Panc1 (cell line): Measurements from ENCODE around the gene TRAPPC1.

Experiments
- CTCF ChIP-seq: fragments of 450-650 bp; IDR thresholded peaks from 2 replicates; pipeline ENCODE4 v1.5.1; 2017; ENCODE audit warnings: mild to moderate bottlenecking
- SIN3A ChIP-seq: IDR thresholded peaks from 2 replicates; pipeline ENCODE4 v1.6.1; 2012; ENCODE audit warnings: low read depth, mild to moderate bottlenecking, low read length, moderate library complexity, borderline replicate concordance; ENCODE audit not compliant: insufficient read depth
- TF ChIP-seq, protein P1 (sequence below), 2 experiments: IDR thresholded peaks; 2 replicates each; pipeline ENCODE4 v1.6.1; 2011 to 2012; ENCODE audit warnings: low read depth in 2 of 2, control low read depth in 1 of 2, low read length in 1 of 2, mild to moderate bottlenecking in 1 of 2, moderate library complexity in 1 of 2; ENCODE audit not compliant: insufficient read depth in 1 of 2

DNA sequence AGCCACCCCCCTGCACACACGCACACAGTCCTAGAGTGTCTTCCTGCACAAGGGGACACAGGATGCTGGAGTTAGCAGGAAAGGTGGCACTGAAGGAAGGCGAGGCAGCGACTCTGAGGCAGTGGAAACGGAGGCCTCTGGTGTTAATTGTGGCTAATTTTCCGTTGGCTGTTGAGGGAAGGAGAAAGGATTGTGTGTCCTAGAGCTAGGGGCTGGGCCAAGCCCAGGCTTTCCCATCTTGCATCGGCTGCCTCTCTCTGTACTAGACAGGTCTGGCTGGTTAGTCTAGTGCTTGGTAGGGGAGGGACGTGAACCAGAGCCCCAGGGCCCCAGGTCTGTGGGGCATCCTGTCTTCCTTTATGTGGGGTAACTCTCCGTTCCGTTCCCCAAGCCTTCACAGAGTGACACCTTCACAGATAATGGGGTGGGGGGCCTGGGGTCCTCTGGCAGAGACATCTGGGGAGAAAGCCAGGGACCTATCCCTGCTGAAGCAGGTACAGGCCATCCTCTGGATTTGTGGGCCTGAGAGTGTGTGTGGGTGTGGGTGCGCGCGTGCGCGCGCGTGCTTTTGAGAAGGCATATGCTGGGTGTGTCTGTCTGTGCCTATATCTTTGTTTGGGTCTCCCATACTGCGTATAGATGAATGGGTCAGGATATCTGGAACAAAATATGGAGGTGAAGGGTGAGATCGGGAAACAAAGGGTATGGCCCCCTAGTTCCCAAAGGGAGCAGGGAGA lies 43.4 kb downstream of the TRAPPC1 start, which contains the start of gene CHD3:
- no peak for TF ChIP-seq CTCF
- TF ChIP-seq SIN3A, result no peak
- TF ChIP-seq, protein P1, sequence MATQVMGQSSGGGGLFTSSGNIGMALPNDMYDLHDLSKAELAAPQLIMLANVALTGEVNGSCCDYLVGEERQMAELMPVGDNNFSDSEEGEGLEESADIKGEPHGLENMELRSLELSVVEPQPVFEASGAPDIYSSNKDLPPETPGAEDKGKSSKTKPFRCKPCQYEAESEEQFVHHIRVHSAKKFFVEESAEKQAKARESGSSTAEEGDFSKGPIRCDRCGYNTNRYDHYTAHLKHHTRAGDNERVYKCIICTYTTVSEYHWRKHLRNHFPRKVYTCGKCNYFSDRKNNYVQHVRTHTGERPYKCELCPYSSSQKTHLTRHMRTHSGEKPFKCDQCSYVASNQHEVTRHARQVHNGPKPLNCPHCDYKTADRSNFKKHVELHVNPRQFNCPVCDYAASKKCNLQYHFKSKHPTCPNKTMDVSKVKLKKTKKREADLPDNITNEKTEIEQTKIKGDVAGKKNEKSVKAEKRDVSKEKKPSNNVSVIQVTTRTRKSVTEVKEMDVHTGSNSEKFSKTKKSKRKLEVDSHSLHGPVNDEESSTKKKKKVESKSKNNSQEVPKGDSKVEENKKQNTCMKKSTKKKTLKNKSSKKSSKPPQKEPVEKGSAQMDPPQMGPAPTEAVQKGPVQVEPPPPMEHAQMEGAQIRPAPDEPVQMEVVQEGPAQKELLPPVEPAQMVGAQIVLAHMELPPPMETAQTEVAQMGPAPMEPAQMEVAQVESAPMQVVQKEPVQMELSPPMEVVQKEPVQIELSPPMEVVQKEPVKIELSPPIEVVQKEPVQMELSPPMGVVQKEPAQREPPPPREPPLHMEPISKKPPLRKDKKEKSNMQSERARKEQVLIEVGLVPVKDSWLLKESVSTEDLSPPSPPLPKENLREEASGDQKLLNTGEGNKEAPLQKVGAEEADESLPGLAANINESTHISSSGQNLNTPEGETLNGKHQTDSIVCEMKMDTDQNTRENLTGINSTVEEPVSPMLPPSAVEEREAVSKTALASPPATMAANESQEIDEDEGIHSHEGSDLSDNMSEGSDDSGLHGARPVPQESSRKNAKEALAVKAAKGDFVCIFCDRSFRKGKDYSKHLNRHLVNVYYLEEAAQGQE (IDR thresholded peaks at IDR 0.05; ENCODE audit: insufficient read depth in 1 of 2, low read depth in 2 of 2, low read length in 1 of 2), result no peak
